SK-N-SH (cell line): Measurements from ENCODE around the gene KRABD2.
A peak's percentile ranks its signal among the peaks of the same experiment; 100 is the strongest.

Experiments used
- CTCF ChIA-PET: fragments of 300-600, 350-600 bp; formaldehyde crosslinking; extraction: SDS; loops from one replicate; lab custom pipeline; 2021; lab: Yijun Ruan, JAX
- POLR2A ChIA-PET: fragments of 350-600 bp; sonication (Branson Sonifier 250); formaldehyde crosslinking; extraction: SDS; loops from one replicate; lab custom pipeline; 2020; ENCODE audit warnings: antibody characterized with exemption, inconsistent platforms; lab: Yijun Ruan, JAX
- DNase-seq: peaks from one replicate; pipeline ENCODE4 v3.0.0; 2012
- H2AFZ ChIP-seq: fragments of 200-600 bp; sonication (generic); 2 replicates; pipeline ENCODE4 v1.8.1; 2016; ENCODE audit warnings: antibody characterized with exemption, mild to moderate bottlenecking, low read depth
- H3F3A ChIP-seq: fragments of 200-600 bp; sonication (generic); replicated peaks from 2 replicates; pipeline ENCODE3; 2016; ENCODE audit warnings: antibody characterized with exemption, mild to moderate bottlenecking; ENCODE audit not compliant: insufficient read depth
- H3K27ac ChIP-seq, 2 experiments: fragments of 200-500 bp in 1 of 2; fragments of 200-600 bp in 1 of 2; sonication (Bioruptor generic) in 1 of 2; sonication (generic), shearing (Covaris generic) in 1 of 2; 2 replicates each; pipeline versions ENCODE4 v1.5.1 to v1.6.1; 2014 to 2016; ENCODE audit warnings: low read depth in 2 of 2, inconsistent platforms in 1 of 2, low read length in 1 of 2, mild to moderate bottlenecking in 1 of 2, mixed read lengths in 1 of 2
- H3K27me3 ChIP-seq: fragments of 200-600 bp; sonication (generic), shearing (Covaris generic); 2 replicates; pipeline ENCODE4 v1.6.1; 2016; ENCODE audit warnings: mixed run types; ENCODE audit not compliant: insufficient read depth
- H3K36me3 ChIP-seq, 2 experiments: fragments of 200-500 bp in 1 of 2; fragments of 200-600 bp in 1 of 2; sonication (Bioruptor generic) in 1 of 2; sonication (generic) in 1 of 2; replicated peaks in 1 of 2; 2 replicates each; pipeline versions ENCODE3 to v1.5.1; 2014 to 2016; ENCODE audit warnings: low read length in 1 of 2, mild to moderate bottlenecking in 1 of 2; ENCODE audit not compliant: insufficient read depth in 2 of 2, control insufficient read depth in 1 of 2
- H3K4me1 ChIP-seq, 2 experiments: fragments of 200-500 bp in 1 of 2; fragments of 200-600 bp in 1 of 2; sonication (Bioruptor generic) in 1 of 2; sonication (generic), shearing (Covaris generic) in 1 of 2; 2 replicates each; pipeline versions ENCODE4 v1.5.1 to v1.6.1; 2014 to 2016; ENCODE audit warnings: low read depth in 1 of 2, low read length in 1 of 2, mixed run types in 1 of 2; ENCODE audit not compliant: insufficient read depth in 2 of 2, control insufficient read depth in 1 of 2
- H3K4me2 ChIP-seq: fragments of 200-600 bp; sonication (generic), shearing (Covaris generic); 2 replicates; pipeline ENCODE4 v1.6.1; 2017; ENCODE audit warnings: mixed run types
- H3K4me3 ChIP-seq, 2 experiments: fragments of 200-500 bp in 1 of 2; fragments of 200-600 bp in 1 of 2; sonication (Bioruptor generic) in 1 of 2; sonication (generic), shearing (Covaris generic) in 1 of 2; 2 replicates each; pipeline versions ENCODE4 v1.5.1 to v1.8.1; 2014 to 2016; ENCODE audit warnings: low read depth in 2 of 2, inconsistent platforms in 1 of 2, low read length in 1 of 2, mild to moderate bottlenecking in 1 of 2, mixed read lengths in 1 of 2, moderate library complexity in 1 of 2
- H3K79me2 ChIP-seq: fragments of 200-600 bp; sonication (generic); 2 replicates; pipeline ENCODE4 v1.8.1; 2017; ENCODE audit warnings: mild to moderate bottlenecking; ENCODE audit not compliant: insufficient read depth
- H3K9ac ChIP-seq: fragments of 200-600 bp; sonication (generic); 2 replicates; pipeline ENCODE4 v1.6.1; 2017; ENCODE audit warnings: mixed run types
- H3K9me2 ChIP-seq: fragments of 200-600 bp; sonication (generic); 2 replicates; pipeline ENCODE4 v1.6.1; 2017; ENCODE audit warnings: mixed run types
- H3K9me3 ChIP-seq: fragments of 200-600 bp; sonication (generic); 2 replicates; pipeline ENCODE4 v1.6.1; 2017; ENCODE audit warnings: mixed run types, mild to moderate bottlenecking, moderate library complexity
- H4K20me1 ChIP-seq: fragments of 200-600 bp; sonication (generic); 2 replicates; pipeline ENCODE4 v1.6.1; 2017; ENCODE audit warnings: mild to moderate bottlenecking, mixed run types; ENCODE audit not compliant: insufficient read depth
- CHD2 ChIP-seq: fragments of 150-350 bp; IDR thresholded peaks from 2 replicates; pipeline ENCODE4 v1.6.1; 2018; ENCODE audit warnings: low read length; ENCODE audit not compliant: partially characterized antibody
- EP300 ChIP-seq, 2 experiments: IDR thresholded peaks; 2 replicates each; pipeline versions ENCODE4 v1.4.0 to v1.6.1; 2012; ENCODE audit warnings: borderline replicate concordance in 1 of 2, low read depth in 1 of 2, low read length in 1 of 2
- EZH2phosphoT487 ChIP-seq: fragments of 200-600 bp; sonication (generic); IDR thresholded peaks from 2 replicates; pipeline ENCODE4 v1.6.1; 2017; ENCODE audit warnings: low read depth, mixed run types, mild to moderate bottlenecking, antibody characterized with exemption, moderate library complexity, borderline replicate concordance
- FOXJ3 ChIP-seq: sonication (generic); formaldehyde crosslinking; IDR thresholded peaks from 2 replicates; pipeline ENCODE4 v1.5.1; 2020; ENCODE audit warnings: mild to moderate bottlenecking, missing genetic modification reagents
- FOXM1 ChIP-seq: IDR thresholded peaks from 2 replicates; pipeline ENCODE4 v1.4.0; 2012; ENCODE audit warnings: low read depth, mild to moderate bottlenecking
- JUND ChIP-seq: IDR thresholded peaks from 2 replicates; pipeline ENCODE4 v1.4.0; 2012
- MXI1 ChIP-seq: IDR thresholded peaks from 2 replicates; pipeline ENCODE4 v1.6.1; 2012; ENCODE audit warnings: mild to moderate bottlenecking, low read depth, low read length, improper control_type of control experiment
- NRF1 ChIP-seq: IDR thresholded peaks from 2 replicates; pipeline ENCODE4 v1.6.1; 2012; ENCODE audit warnings: low read depth, mild to moderate bottlenecking, low read length
- RAD21 ChIP-seq: IDR thresholded peaks from 2 replicates; pipeline ENCODE4 v1.6.1; 2012; ENCODE audit warnings: mild to moderate bottlenecking, low read length
- RFX5 ChIP-seq: IDR thresholded peaks from 2 replicates; pipeline ENCODE4 v1.6.1; 2012; ENCODE audit warnings: mild to moderate bottlenecking, improper control_type of control experiment, low read length
- TAF1 ChIP-seq: IDR thresholded peaks from 2 replicates; pipeline ENCODE4 v1.6.1; 2012; ENCODE audit warnings: low read depth, mild to moderate bottlenecking, low read length, moderate library complexity, borderline replicate concordance
- TEAD4 ChIP-seq: IDR thresholded peaks from 2 replicates; pipeline ENCODE4 v1.4.0; 2012; ENCODE audit warnings: mild to moderate bottlenecking, borderline replicate concordance; ENCODE audit not compliant: insufficient read depth
- YY1 ChIP-seq: IDR thresholded peaks from 2 replicates; pipeline ENCODE4 v1.4.0; 2012; ENCODE audit warnings: low read depth, mild to moderate bottlenecking
- WGBS: methylation state at CpG from one replicate; pipeline ENCODE4 v1.1.6; 2017; ENCODE audit warnings: low lambda C conversion rate; 5-methylcytosine and 5-hydroxymethylcytosine counted together
- TF ChIP-seq, protein P1 (sequence below): IDR thresholded peaks from 2 replicates; pipeline ENCODE4 v1.4.0; 2012; ENCODE audit warnings: low read depth
- TF ChIP-seq, protein P2 (sequence below): IDR thresholded peaks from 2 replicates; pipeline ENCODE4; 2012
- TF ChIP-seq, protein P3 (sequence below): IDR thresholded peaks from 2 replicates; pipeline ENCODE4 v1.6.1; 2012; ENCODE audit warnings: mild to moderate bottlenecking, low read depth, low read length, moderate library complexity
- TF ChIP-seq, protein P4 (sequence below): fragments of 150-350 bp; IDR thresholded peaks from 2 replicates; pipeline ENCODE4 v1.6.1; 2016; ENCODE audit warnings: mild to moderate bottlenecking, low read depth, low read length
- TF ChIP-seq, protein P5 (sequence below): IDR thresholded peaks from 2 replicates; pipeline ENCODE4 v1.4.0; 2012; ENCODE audit warnings: low read depth, borderline replicate concordance
- TF ChIP-seq, protein P6 (sequence below): IDR thresholded peaks from 2 replicates; pipeline ENCODE4 v1.4.0; 2012; ENCODE audit warnings: low read depth, borderline replicate concordance

Gene KRABD2

DNA sequence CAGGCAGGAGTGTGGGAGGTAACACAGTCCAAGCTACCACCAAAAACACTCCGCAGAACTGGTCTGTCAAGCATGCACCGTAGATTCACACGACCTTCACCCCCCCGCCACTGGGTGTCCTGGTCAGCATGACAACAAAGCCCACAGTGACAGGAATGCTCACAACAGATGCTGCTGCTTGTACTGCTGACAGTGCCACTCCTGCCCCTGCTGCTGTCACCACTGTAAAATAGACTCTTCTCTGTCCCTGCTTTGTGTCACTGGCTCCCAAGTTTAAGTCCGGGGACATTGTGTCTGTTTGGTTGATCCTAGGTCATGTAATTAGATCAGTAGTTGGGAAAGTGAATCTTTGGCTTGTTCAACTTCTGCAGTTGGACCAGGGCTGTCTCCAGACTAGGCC, 43.8 kb downstream of the KRABD2 start:
- Histone ChIP-seq H3F3A (no peaks in the 10 kb centered on the region), H3K9me2 (no peaks in the 10 kb centered on the region), H3K79me2 (no peaks in the 10 kb centered on the region), H3K9me3 (no peaks in the 10 kb centered on the region), H3K27ac (no peak overlapping the region), H2AFZ (no peak overlapping the region), H3K4me3 (no peak overlapping the region), H3K36me3 (no peaks in the 10 kb centered on the region), H4K20me1 (no peaks in the 10 kb centered on the region), H3K27me3 (no peaks in the 10 kb centered on the region), H3K4me2 (no peak overlapping the region), H3K9ac (no peak overlapping the region), H3K4me1 (peaks cover 0 to 3% of the 10 kb centered on the region in 2 experiments; a peak in 1 of 4 replicates)
- WGBS, result 36% methylated on average over 3 of the region's 5 CpGs
- ChIA-PET CTCF (interaction anchor here (1.0 kb wide), 1 partner anchor 259 kb away, joined by 3 read pairs; no protein-coding TSS in a partner anchor), POLR2A (no interaction called here)
- peak; percentile 64 for DNase-seq
- TF ChIP-seq MXI1 (peak; percentile 68), FOXJ3 (CRISPR knock-in tag) (no peak), FOXM1 (no peak)

DNA sequence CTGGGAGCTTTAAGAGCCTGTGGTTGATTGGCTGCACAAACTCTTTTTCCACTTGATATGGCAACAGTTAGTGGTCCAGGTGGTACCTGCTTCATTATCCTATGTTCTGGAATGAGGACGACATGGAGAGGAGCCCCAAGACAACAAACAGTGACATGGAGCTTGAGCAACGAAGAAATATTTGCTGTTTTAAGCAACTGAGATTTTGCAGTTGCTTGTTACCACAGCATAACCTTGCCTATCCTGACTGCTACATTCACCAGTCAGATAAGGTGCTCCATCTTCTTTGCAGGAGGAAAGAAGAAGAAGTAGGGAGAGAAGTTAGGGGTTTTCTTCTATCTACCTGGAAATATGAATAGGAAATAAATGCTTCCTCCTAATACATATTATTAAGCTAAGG, 44.4 kb downstream of the KRABD2 start:
- H3K79me2 ChIP-seq, result no peaks in the 10 kb centered on the region
- no peaks in the 10 kb centered on the region for H4K20me1 ChIP-seq
- no peak overlapping the region for H3K27ac ChIP-seq
- H3K9me3 ChIP-seq, result no peaks in the 10 kb centered on the region
- no peak for DNase-seq
- CTCF ChIA-PET, result interaction anchor here (0.9 to 1.1 kb wide), 3 partner anchors 11 to 259 kb away, joined by 3 to 4 read pairs (median 3); no protein-coding TSS in a partner anchor
- H3K27me3 ChIP-seq, result no peaks in the 10 kb centered on the region
- no peak overlapping the region for H2AFZ ChIP-seq
- no peaks in the 10 kb centered on the region for H3K9me2 ChIP-seq
- POLR2A ChIA-PET, result no interaction called here
- peaks cover 0 to 4% of the 10 kb centered on the region in 2 experiments; a peak in 1 of 4 replicates for H3K4me1 ChIP-seq
- H3F3A ChIP-seq, result no peaks in the 10 kb centered on the region
- no peaks in the 10 kb centered on the region for H3K36me3 ChIP-seq
- H3K9ac ChIP-seq, result no peak overlapping the region
- WGBS, result 67% methylated on average over 2 of the region's 2 CpGs
- H3K4me2 ChIP-seq, result no peak overlapping the region
- no peak overlapping the region for H3K4me3 ChIP-seq
- TF ChIP-seq RFX5 (no peak), NRF1 (no peak), RAD21 (no peak), EP300 (IDR thresholded peaks at IDR 0.05; ENCODE audit: borderline replicate concordance in 1 of 2, low read depth in 1 of 2, low read length in 1 of 2) (no peak), EZH2phosphoT487 (no peak), TEAD4 (no peak), TAF1 (no peak), YY1 (no peak), JUND (no peak), CHD2 (no peak)
- TF ChIP-seq, protein P1, sequence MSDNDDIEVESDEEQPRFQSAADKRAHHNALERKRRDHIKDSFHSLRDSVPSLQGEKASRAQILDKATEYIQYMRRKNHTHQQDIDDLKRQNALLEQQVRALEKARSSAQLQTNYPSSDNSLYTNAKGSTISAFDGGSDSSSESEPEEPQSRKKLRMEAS, result no peak
- TF ChIP-seq, protein P2, sequence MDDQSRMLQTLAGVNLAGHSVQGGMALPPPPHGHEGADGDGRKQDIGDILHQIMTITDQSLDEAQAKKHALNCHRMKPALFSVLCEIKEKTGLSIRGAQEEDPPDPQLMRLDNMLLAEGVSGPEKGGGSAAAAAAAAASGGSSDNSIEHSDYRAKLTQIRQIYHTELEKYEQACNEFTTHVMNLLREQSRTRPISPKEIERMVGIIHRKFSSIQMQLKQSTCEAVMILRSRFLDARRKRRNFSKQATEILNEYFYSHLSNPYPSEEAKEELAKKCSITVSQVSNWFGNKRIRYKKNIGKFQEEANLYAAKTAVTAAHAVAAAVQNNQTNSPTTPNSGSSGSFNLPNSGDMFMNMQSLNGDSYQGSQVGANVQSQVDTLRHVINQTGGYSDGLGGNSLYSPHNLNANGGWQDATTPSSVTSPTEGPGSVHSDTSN, result no peak
- TF ChIP-seq, protein P3, sequence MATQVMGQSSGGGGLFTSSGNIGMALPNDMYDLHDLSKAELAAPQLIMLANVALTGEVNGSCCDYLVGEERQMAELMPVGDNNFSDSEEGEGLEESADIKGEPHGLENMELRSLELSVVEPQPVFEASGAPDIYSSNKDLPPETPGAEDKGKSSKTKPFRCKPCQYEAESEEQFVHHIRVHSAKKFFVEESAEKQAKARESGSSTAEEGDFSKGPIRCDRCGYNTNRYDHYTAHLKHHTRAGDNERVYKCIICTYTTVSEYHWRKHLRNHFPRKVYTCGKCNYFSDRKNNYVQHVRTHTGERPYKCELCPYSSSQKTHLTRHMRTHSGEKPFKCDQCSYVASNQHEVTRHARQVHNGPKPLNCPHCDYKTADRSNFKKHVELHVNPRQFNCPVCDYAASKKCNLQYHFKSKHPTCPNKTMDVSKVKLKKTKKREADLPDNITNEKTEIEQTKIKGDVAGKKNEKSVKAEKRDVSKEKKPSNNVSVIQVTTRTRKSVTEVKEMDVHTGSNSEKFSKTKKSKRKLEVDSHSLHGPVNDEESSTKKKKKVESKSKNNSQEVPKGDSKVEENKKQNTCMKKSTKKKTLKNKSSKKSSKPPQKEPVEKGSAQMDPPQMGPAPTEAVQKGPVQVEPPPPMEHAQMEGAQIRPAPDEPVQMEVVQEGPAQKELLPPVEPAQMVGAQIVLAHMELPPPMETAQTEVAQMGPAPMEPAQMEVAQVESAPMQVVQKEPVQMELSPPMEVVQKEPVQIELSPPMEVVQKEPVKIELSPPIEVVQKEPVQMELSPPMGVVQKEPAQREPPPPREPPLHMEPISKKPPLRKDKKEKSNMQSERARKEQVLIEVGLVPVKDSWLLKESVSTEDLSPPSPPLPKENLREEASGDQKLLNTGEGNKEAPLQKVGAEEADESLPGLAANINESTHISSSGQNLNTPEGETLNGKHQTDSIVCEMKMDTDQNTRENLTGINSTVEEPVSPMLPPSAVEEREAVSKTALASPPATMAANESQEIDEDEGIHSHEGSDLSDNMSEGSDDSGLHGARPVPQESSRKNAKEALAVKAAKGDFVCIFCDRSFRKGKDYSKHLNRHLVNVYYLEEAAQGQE, result no peak
- TF ChIP-seq, protein P4, sequence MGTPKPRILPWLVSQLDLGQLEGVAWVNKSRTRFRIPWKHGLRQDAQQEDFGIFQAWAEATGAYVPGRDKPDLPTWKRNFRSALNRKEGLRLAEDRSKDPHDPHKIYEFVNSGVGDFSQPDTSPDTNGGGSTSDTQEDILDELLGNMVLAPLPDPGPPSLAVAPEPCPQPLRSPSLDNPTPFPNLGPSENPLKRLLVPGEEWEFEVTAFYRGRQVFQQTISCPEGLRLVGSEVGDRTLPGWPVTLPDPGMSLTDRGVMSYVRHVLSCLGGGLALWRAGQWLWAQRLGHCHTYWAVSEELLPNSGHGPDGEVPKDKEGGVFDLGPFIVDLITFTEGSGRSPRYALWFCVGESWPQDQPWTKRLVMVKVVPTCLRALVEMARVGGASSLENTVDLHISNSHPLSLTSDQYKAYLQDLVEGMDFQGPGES, result no peak
- TF ChIP-seq, protein P5, sequence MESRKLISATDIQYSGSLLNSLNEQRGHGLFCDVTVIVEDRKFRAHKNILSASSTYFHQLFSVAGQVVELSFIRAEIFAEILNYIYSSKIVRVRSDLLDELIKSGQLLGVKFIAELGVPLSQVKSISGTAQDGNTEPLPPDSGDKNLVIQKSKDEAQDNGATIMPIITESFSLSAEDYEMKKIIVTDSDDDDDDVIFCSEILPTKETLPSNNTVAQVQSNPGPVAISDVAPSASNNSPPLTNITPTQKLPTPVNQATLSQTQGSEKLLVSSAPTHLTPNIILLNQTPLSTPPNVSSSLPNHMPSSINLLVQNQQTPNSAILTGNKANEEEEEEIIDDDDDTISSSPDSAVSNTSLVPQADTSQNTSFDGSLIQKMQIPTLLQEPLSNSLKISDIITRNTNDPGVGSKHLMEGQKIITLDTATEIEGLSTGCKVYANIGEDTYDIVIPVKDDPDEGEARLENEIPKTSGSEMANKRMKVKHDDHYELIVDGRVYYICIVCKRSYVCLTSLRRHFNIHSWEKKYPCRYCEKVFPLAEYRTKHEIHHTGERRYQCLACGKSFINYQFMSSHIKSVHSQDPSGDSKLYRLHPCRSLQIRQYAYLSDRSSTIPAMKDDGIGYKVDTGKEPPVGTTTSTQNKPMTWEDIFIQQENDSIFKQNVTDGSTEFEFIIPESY, result no peak
- TF ChIP-seq, protein P6, sequence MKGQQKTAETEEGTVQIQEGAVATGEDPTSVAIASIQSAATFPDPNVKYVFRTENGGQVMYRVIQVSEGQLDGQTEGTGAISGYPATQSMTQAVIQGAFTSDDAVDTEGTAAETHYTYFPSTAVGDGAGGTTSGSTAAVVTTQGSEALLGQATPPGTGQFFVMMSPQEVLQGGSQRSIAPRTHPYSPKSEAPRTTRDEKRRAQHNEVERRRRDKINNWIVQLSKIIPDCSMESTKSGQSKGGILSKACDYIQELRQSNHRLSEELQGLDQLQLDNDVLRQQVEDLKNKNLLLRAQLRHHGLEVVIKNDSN, result no peak
